HG03060 (cell line): ENCODE results near the gene HDAC3.
"Not testable (repeated sequence)": the region's sequence is repeated elsewhere in the genome, so short reads cannot be mapped to it uniquely, and the experiment has no call there.

Experiments
- ATAC-seq: cut with Tn5 transposase; IDR thresholded peaks from one replicate; pipeline ENCODE4 v1.9.1; 2021; ENCODE audit warnings: low read depth, moderate number of reproducible peaks; ENCODE audit not compliant: unreplicated experiment

HDAC3 gene

GRCh38 chr5:141636106-141636412 is 590 bp downstream of the HDAC3 start:
- ATAC-seq: no peak

- ATAC-seq: no peak
These were observed 1.0 kb downstream of the HDAC3 start for GRCh38 chr5:141635646-141636045.

- no peak for ATAC-seq
These were observed 1.9 kb downstream of the HDAC3 start for GRCh38 chr5:141634720-141635119.

- peak; percentile 86 for ATAC-seq
These were observed 2.6 kb downstream of the HDAC3 start for GRCh38 chr5:141633871-141634561.

- no peak for ATAC-seq
These were observed 4.0 kb downstream of the HDAC3 start for GRCh38 chr5:141632650-141633049.

GRCh38 chr5:141630570-141631140 is 6.0 kb downstream of the HDAC3 start:
- no peak for ATAC-seq

GRCh38 chr5:141628175-141628788 is 8.4 kb downstream of the HDAC3 start:
- no peak for ATAC-seq

- no peak for ATAC-seq
These were observed 13.0 kb downstream of the HDAC3 start for GRCh38 chr5:141623611-141624010.

- peak; percentile 40 for ATAC-seq
These were observed 13.5 kb downstream of the HDAC3 start for GRCh38 chr5:141623186-141623585.

- ATAC-seq: peak; percentile 56
These were observed 17.7 kb downstream of the HDAC3 start, which contains the start of gene DIAPH1 for GRCh38 chr5:141618804-141619554. TSS of gene DIAPH1 (minus strand) at chr5:141619000. CDS start at chr5:141618914, 86 bp downstream.

- ATAC-seq: peak; percentile 3
These were observed 18.4 kb downstream of the HDAC3 start for GRCh38 chr5:141618030-141618803.

GRCh38 chr5:141617682-141618029 is 19.0 kb downstream of the HDAC3 start:
- ATAC-seq: no peak

- ATAC-seq: no peak
These were observed 19.5 kb downstream of the HDAC3 start for GRCh38 chr5:141617128-141617527.

- ATAC-seq: no peak
These were observed 20.5 kb downstream of the HDAC3 start for GRCh38 chr5:141615991-141616720.

- ATAC-seq: no peak
These were observed 23.3 kb downstream of the HDAC3 start for GRCh38 chr5:141613344-141613743.

- ATAC-seq: no peak
These were observed 25.4 kb downstream of the HDAC3 start for GRCh38 chr5:141611289-141611688.

- ATAC-seq: not testable (repeated sequence)
These were observed 26.7 kb downstream of the HDAC3 start for GRCh38 chr5:141609921-141610320.

- ATAC-seq: no peak
These were observed 27.6 kb downstream of the HDAC3 start for GRCh38 chr5:141609044-141609443.

- ATAC-seq: no peak
These were observed 28.1 kb downstream of the HDAC3 start for GRCh38 chr5:141608557-141608956.

GRCh38 chr5:141608046-141608445 is 28.6 kb downstream of the HDAC3 start:
- no peak for ATAC-seq
